HEK293 (cell line): ENCODE data around the gene STAM2.

Experiments
- GFI1B ChIP-seq: fragments of 450-650 bp; formaldehyde crosslinking; IDR thresholded peaks from 2 replicates; pipeline ENCODE4 v1.5.1; 2016; ENCODE audit warnings: missing biosample characterization, missing genetic modification characterization
- GLI2 ChIP-seq: fragments of 450-650 bp; formaldehyde crosslinking; IDR thresholded peaks from 2 replicates; pipeline ENCODE4; 2017; ENCODE audit warnings: missing biosample characterization, missing genetic modification characterization, low read depth, borderline replicate concordance
- KLF7 ChIP-seq: fragments of 450-650 bp; formaldehyde crosslinking; IDR thresholded peaks from 2 replicates; pipeline ENCODE4 v1.5.1; 2016; ENCODE audit warnings: missing biosample characterization, missing genetic modification characterization, borderline replicate concordance
- KLF9 ChIP-seq: fragments of 450-650 bp; formaldehyde crosslinking; IDR thresholded peaks from 2 replicates; pipeline ENCODE4 v1.5.1; 2016; ENCODE audit warnings: missing biosample characterization, missing genetic modification characterization, low read depth
- SP2 ChIP-seq: fragments of 450-650 bp; formaldehyde crosslinking; IDR thresholded peaks from 2 replicates; pipeline ENCODE4 v1.5.1; 2016; ENCODE audit warnings: missing biosample characterization, missing genetic modification characterization
- ZBTB7A ChIP-seq: fragments of 450-650 bp; formaldehyde crosslinking; IDR thresholded peaks from 2 replicates; pipeline ENCODE4 v1.5.1; 2016; ENCODE audit warnings: low read depth, missing biosample characterization, missing genetic modification characterization
- ZFP69B ChIP-seq: fragments of 450-650 bp; formaldehyde crosslinking; IDR thresholded peaks from 2 replicates; pipeline ENCODE4 v1.5.1; 2016; ENCODE audit warnings: missing biosample characterization, missing genetic modification characterization
- ZNF433 ChIP-seq: fragments of 450-650 bp; formaldehyde crosslinking; IDR thresholded peaks from 2 replicates; pipeline ENCODE4 v1.5.1; 2016; ENCODE audit warnings: missing biosample characterization, missing genetic modification characterization, low read depth
- ZNF843 ChIP-seq: fragments of 450-650 bp; formaldehyde crosslinking; IDR thresholded peaks from 2 replicates; pipeline ENCODE4 v1.5.1; 2016; ENCODE audit warnings: missing biosample characterization, missing genetic modification characterization
- ZSCAN23 ChIP-seq: fragments of 450-650 bp; formaldehyde crosslinking; IDR thresholded peaks from 2 replicates; pipeline ENCODE4 v1.5.1; 2016; ENCODE audit warnings: missing biosample characterization, missing genetic modification characterization
- TF ChIP-seq, protein P1 (sequence below): fragments of 450-650 bp; formaldehyde crosslinking; conservative IDR thresholded peaks from 2 replicates; pipeline ENCODE4 v1.5.1; 2016; ENCODE audit warnings: low read depth, missing biosample characterization, missing genetic modification characterization
- TF ChIP-seq, protein P2 (sequence below): fragments of 450-650 bp; formaldehyde crosslinking; IDR thresholded peaks from 2 replicates; pipeline ENCODE4 v1.5.1; 2016; ENCODE audit warnings: missing biosample characterization, missing genetic modification characterization, borderline replicate concordance
- TF ChIP-seq, protein P3 (sequence below): fragments of 450-650 bp; formaldehyde crosslinking; IDR thresholded peaks from 2 replicates; pipeline ENCODE4 v1.5.1; 2016; ENCODE audit warnings: missing biosample characterization, missing genetic modification characterization
- TF ChIP-seq, protein P4 (sequence below): fragments of 450-650 bp; formaldehyde crosslinking; IDR thresholded peaks from 2 replicates; pipeline ENCODE4 v1.5.1; 2016; ENCODE audit warnings: missing biosample characterization, missing genetic modification characterization
- TF ChIP-seq, protein P5 (sequence below): fragments of 450-650 bp; formaldehyde crosslinking; IDR thresholded peaks from 2 replicates; pipeline ENCODE4 v1.5.1; 2016; ENCODE audit warnings: missing biosample characterization, missing genetic modification characterization, borderline replicate concordance
- TF ChIP-seq, protein P6 (sequence below): fragments of 450-650 bp; formaldehyde crosslinking; IDR thresholded peaks from 2 replicates; pipeline ENCODE4 v1.5.1; 2016; ENCODE audit warnings: missing biosample characterization, missing genetic modification characterization, low read depth
- TF ChIP-seq, protein P7 (sequence below): fragments of 450-650 bp; formaldehyde crosslinking; IDR thresholded peaks from 2 replicates; pipeline ENCODE4 v1.5.1; 2016; ENCODE audit warnings: missing biosample characterization, missing genetic modification characterization

STAM2 gene

DNA sequence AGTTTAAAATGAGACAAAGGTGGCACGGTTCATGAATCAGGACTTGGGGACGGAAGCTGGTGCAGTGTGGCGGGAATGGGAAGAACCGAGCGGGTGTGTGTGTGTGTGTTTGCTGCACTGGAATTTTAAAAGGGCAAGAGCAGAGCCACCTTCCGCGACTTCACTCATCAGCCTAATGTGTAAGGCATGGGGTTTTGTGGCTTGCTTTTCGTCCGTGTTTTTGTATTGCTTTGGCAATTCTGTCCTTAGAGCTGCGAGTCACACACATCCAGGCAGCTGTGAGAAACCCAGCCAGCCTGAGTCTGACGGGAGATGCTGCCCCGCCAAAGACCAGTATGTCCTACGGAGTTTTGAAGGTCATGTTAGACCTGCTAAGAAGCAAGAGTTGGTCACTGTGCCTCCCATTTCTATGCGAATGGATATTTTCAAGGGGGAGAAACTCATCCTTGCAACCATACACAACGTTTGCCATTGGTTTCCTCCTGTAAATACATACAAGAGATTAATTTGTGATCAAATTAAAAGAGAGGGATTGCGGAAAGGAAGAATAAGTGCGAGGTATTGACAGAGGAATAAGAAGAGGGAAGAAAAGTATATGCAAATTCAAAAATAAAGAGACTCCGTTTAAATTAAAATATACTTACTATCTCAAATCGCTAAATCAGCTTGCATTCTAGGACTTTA is 76.1 kb downstream of the STAM2 start (continued):
- TF ChIP-seq, protein P1, sequence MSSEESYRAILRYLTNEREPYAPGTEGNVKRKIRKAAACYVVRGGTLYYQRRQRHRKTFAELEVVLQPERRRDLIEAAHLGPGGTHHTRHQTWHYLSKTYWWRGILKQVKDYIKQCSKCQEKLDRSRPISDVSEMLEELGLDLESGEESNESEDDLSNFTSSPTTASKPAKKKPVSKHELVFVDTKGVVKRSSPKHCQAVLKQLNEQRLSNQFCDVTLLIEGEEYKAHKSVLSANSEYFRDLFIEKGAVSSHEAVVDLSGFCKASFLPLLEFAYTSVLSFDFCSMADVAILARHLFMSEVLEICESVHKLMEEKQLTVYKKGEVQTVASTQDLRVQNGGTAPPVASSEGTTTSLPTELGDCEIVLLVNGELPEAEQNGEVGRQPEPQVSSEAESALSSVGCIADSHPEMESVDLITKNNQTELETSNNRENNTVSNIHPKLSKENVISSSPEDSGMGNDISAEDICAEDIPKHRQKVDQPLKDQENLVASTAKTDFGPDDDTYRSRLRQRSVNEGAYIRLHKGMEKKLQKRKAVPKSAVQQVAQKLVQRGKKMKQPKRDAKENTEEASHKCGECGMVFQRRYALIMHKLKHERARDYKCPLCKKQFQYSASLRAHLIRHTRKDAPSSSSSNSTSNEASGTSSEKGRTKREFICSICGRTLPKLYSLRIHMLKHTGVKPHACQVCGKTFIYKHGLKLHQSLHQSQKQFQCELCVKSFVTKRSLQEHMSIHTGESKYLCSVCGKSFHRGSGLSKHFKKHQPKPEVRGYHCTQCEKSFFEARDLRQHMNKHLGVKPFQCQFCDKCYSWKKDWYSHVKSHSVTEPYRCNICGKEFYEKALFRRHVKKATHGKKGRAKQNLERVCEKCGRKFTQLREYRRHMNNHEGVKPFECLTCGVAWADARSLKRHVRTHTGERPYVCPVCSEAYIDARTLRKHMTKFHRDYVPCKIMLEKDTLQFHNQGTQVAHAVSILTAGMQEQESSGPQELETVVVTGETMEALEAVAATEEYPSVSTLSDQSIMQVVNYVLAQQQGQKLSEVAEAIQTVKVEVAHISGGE (tag by site-specific recombination), result no peak
- TF ChIP-seq GLI2 (tag by site-specific recombination) (no peak), ZSCAN23 (no peak), SP2 (tag by site-specific recombination) (no peak), ZBTB7A (tag by site-specific recombination) (no peak), KLF9 (tag by site-specific recombination) (no peak), ZNF433 (no peak), ZFP69B (tag by site-specific recombination) (peak; percentile 97), KLF7 (tag by site-specific recombination) (no peak), GFI1B (tag by site-specific recombination) (no peak), ZNF843 (tag by site-specific recombination) (no peak)
- TF ChIP-seq, protein P2, sequence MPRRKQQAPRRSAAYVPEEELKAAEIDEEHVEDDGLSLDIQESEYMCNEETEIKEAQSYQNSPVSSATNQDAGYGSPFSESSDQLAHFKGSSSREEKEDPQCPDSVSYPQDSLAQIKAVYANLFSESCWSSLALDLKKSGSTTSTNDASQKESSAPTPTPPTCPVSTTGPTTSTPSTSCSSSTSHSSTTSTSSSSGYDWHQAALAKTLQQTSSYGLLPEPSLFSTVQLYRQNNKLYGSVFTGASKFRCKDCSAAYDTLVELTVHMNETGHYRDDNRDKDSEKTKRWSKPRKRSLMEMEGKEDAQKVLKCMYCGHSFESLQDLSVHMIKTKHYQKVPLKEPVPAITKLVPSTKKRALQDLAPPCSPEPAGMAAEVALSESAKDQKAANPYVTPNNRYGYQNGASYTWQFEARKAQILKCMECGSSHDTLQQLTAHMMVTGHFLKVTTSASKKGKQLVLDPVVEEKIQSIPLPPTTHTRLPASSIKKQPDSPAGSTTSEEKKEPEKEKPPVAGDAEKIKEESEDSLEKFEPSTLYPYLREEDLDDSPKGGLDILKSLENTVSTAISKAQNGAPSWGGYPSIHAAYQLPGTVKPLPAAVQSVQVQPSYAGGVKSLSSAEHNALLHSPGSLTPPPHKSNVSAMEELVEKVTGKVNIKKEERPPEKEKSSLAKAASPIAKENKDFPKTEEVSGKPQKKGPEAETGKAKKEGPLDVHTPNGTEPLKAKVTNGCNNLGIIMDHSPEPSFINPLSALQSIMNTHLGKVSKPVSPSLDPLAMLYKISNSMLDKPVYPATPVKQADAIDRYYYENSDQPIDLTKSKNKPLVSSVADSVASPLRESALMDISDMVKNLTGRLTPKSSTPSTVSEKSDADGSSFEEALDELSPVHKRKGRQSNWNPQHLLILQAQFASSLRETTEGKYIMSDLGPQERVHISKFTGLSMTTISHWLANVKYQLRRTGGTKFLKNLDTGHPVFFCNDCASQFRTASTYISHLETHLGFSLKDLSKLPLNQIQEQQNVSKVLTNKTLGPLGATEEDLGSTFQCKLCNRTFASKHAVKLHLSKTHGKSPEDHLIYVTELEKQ (tag by site-specific recombination), result no peak
- TF ChIP-seq, protein P3, sequence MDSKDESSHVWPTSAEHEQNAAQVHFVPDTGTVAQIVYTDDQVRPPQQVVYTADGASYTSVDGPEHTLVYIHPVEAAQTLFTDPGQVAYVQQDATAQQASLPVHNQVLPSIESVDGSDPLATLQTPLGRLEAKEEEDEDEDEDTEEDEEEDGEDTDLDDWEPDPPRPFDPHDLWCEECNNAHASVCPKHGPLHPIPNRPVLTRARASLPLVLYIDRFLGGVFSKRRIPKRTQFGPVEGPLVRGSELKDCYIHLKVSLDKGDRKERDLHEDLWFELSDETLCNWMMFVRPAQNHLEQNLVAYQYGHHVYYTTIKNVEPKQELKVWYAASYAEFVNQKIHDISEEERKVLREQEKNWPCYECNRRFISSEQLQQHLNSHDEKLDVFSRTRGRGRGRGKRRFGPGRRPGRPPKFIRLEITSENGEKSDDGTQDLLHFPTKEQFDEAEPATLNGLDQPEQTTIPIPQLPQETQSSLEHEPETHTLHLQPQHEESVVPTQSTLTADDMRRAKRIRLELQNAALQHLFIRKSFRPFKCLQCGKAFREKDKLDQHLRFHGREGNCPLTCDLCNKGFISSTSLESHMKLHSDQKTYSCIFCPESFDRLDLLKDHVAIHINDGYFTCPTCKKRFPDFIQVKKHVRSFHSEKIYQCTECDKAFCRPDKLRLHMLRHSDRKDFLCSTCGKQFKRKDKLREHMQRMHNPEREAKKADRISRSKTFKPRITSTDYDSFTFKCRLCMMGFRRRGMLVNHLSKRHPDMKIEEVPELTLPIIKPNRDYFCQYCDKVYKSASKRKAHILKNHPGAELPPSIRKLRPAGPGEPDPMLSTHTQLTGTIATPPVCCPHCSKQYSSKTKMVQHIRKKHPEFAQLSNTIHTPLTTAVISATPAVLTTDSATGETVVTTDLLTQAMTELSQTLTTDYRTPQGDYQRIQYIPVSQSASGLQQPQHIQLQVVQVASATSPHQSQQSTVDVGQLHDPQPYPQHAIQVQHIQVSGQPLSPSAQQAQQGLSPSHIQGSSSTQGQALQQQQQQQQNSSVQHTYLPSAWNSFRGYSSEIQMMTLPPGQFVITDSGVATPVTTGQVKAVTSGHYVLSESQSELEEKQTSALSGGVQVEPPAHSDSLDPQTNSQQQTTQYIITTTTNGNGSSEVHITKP, result peak; percentile 2; the same call in 1 of the 2 replicates
- TF ChIP-seq, protein P4, sequence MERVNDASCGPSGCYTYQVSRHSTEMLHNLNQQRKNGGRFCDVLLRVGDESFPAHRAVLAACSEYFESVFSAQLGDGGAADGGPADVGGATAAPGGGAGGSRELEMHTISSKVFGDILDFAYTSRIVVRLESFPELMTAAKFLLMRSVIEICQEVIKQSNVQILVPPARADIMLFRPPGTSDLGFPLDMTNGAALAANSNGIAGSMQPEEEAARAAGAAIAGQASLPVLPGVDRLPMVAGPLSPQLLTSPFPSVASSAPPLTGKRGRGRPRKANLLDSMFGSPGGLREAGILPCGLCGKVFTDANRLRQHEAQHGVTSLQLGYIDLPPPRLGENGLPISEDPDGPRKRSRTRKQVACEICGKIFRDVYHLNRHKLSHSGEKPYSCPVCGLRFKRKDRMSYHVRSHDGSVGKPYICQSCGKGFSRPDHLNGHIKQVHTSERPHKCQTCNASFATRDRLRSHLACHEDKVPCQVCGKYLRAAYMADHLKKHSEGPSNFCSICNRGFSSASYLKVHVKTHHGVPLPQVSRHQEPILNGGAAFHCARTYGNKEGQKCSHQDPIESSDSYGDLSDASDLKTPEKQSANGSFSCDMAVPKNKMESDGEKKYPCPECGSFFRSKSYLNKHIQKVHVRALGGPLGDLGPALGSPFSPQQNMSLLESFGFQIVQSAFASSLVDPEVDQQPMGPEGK (tag by site-specific recombination), result no peak
- TF ChIP-seq, protein P5, sequence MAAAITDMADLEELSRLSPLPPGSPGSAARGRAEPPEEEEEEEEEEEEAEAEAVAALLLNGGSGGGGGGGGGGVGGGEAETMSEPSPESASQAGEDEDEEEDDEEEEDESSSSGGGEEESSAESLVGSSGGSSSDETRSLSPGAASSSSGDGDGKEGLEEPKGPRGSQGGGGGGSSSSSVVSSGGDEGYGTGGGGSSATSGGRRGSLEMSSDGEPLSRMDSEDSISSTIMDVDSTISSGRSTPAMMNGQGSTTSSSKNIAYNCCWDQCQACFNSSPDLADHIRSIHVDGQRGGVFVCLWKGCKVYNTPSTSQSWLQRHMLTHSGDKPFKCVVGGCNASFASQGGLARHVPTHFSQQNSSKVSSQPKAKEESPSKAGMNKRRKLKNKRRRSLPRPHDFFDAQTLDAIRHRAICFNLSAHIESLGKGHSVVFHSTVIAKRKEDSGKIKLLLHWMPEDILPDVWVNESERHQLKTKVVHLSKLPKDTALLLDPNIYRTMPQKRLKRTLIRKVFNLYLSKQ (tag by site-specific recombination), result no peak
- TF ChIP-seq, protein P6, sequence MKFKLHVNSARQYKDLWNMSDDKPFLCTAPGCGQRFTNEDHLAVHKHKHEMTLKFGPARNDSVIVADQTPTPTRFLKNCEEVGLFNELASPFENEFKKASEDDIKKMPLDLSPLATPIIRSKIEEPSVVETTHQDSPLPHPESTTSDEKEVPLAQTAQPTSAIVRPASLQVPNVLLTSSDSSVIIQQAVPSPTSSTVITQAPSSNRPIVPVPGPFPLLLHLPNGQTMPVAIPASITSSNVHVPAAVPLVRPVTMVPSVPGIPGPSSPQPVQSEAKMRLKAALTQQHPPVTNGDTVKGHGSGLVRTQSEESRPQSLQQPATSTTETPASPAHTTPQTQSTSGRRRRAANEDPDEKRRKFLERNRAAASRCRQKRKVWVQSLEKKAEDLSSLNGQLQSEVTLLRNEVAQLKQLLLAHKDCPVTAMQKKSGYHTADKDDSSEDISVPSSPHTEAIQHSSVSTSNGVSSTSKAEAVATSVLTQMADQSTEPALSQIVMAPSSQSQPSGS (tag by site-specific recombination), result no peak
- TF ChIP-seq, protein P7, sequence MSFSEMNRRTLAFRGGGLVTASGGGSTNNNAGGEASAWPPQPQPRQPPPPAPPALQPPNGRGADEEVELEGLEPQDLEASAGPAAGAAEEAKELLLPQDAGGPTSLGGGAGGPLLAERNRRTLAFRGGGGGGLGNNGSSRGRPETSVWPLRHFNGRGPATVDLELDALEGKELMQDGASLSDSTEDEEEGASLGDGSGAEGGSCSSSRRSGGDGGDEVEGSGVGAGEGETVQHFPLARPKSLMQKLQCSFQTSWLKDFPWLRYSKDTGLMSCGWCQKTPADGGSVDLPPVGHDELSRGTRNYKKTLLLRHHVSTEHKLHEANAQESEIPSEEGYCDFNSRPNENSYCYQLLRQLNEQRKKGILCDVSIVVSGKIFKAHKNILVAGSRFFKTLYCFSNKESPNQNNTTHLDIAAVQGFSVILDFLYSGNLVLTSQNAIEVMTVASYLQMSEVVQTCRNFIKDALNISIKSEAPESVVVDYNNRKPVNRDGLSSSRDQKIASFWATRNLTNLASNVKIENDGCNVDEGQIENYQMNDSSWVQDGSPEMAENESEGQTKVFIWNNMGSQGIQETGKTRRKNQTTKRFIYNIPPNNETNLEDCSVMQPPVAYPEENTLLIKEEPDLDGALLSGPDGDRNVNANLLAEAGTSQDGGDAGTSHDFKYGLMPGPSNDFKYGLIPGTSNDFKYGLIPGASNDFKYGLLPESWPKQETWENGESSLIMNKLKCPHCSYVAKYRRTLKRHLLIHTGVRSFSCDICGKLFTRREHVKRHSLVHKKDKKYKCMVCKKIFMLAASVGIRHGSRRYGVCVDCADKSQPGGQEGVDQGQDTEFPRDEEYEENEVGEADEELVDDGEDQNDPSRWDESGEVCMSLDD (tag by site-specific recombination), result no peak
